Activated CD4-positive, alpha-beta T cell treated with anti-CD3 and anti-CD28 coated beads, Interleukin-2, Interleukin-4, amounts not matched to agents 100 ng/mL and 50 ng/mL, durations not matched to agents 16 hours and 8 hours (primary cell): Measurements from ENCODE around the gene ZNF428.

Experiments used
- DNase-seq: peaks from one replicate; pipeline ENCODE4 v3.0.0-alpha.2; 2020; ENCODE audit warnings: low spot score

Gene ZNF428

DNA sequence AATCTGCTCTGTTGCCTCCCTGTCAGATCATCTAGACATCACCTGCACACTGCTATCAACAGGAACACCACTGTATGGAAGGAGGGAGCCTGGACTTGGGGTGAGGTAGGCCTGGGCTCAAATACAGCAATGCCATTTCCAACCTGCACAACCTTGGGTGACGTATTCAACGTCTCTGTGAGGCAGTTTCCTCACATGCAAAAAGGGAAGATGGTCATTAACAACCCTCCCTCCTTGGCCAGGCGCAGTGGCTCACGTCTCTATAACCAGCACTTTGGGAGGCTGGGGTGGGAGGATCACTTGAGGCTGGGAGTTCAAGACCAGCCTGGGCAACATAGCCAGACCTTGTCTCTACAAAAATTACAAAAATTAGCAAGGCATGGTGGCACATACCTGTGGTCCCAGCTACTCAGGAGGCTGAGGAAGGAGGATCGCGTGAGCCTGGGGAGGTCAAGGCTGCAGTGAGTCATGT, 57.2 kb downstream of the ZNF428 start:
- DNase-seq: no peak

DNA sequence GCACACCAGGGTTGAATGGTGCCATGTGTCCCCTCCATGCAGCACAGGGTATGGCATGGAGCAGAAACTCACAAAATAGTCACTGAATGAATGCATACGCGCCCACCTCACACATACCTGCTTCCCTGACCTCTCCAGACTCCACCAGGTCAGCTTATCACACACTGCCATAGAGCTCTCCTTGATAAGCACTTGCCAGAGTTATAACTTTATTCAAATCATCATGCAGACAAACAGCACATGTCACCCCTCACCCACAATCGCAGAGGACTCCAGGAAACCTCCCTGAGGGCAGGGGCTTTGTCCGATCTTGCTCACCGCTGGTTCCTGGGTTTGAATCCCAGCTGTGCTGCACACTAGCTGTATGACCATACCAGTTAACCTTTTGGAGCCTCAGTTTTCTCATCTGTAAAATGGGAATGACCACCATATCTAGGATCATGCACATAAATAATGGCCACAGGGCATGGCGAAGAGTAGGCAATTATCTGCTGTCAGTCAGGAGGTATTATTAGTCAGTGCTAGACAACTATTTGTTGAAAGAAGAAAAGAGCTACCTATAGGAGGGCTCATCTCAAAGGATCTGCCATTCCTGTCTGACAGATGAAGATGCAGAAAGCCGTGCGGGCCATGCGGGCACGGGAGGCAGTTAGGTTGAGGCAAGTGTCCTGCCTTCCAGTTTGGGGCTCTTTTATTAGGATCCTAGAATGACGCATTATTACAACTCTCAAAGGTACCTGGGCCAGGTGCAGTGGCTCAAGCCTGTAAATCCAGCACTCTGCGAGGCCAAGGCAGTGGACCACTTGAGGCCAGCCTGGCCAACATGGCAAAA, 58.1 kb downstream of the ZNF428 start:
- no peak for DNase-seq

DNA sequence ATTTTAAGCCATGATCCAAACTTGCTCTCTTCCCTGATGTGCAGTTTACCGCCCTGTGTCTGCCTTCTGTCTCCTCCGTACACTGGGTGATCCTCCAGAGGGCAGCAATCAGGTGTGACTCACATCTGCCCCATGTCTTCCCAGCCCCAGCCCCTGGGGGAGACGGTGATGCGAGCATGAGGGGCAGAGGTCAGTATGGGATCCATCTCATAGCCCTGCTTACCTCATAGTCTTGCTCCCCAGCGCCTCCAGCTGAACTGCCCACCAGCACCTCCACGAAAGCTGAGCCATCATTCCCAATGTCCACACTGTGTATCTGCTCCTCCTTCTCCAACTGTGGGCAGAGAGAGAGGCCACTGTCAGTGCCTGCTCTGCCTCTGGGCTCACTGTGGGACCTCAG, 58.7 kb downstream of the ZNF428 start:
- no peak for DNase-seq
